DOHH2 (cell line): ENCODE data around the gene ADAMTS18.

Experiments used
- CTCF ChIP-seq: fragments of 200-600 bp; sonication (generic); IDR thresholded peaks from one replicate; pipeline ENCODE4 v1.5.1; 2014; ENCODE audit warnings: antibody characterized with exemption, mild to moderate bottlenecking, low read depth, low read length; ENCODE audit not compliant: poor library complexity, severe bottlenecking
- EZH2phosphoT487 ChIP-seq: fragments of 200-600 bp; sonication (generic); IDR thresholded peaks from 2 replicates; pipeline ENCODE4 v1.6.1; 2017; ENCODE audit warnings: borderline replicate concordance, mild to moderate bottlenecking, antibody characterized with exemption, low read length, moderate library complexity, mixed read lengths

- TF ChIP-seq CTCF: no peak
- no peak for TF ChIP-seq EZH2phosphoT487
Measured at GRCh38 chr16:77434022-77434529, 758 bp downstream of the ADAMTS18 start.
